Measurements from ENCODE around the gene ACOXL.

DNA sequence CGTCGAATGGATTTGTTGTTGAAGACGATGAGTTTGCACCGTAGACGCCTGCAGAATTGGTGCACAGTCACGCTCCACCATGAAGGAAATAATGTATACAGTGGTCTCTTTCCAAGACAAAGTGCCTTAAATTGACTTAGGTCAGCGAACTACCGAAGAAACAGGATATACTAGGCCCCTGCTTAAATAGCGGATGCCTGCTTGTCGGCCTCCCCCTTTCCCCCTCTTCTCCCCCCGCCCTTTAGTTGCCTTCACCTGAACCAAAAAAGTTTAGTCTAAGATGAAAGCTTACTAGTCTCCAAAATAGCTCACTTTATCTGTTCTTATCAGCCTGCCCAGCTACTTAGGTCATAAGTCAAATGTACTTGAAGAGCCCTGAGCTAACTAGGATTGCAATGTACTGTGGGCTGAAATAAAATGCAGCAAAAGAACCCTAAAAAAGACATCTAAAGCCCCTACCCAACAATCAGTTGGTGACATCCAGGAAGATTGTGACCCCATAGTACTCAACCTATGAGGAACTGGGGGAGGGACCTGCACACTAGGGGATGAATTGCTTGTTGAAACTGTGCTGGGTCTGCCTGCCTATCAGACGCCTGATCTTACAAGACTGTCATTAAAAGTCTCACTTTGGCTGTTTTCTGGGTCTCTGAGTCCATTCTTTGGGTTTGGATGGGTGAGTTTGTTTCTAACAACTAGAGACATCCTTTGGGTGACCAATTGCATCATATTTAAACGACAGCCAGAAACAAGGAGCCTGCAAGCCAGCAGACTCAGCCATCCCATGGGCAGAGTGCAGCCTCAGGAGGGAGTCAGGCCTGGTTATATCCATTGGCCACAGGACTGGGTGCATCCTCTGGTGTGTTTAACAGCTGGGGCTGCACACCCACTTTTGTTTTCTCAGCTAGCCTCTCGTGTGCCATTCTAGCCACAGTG is 14.5 kb downstream of the ACOXL start:
- TF ChIP-seq CTCF (IDR thresholded peaks at IDR 0.05) (no peak), POLR2A (IDR thresholded peaks at IDR 0.05) (no peak)
